Activated CD8-positive, alpha-beta memory T cell treated with anti-CD3 and anti-CD28 coated beads for 4 hours (primary cell): ENCODE results near the gene DIP2B.

Experiments
- DNase-seq, 2 donors: peaks; one replicate each; pipeline ENCODE4 v3.0.0-alpha.2; 2020; ENCODE audit warnings: low read depth in 2 of 2

The DIP2B gene

GRCh38 chr12:50611021-50611744 is 106.4 kb downstream of the DIP2B start:
- no peak for DNase-seq

DNA sequence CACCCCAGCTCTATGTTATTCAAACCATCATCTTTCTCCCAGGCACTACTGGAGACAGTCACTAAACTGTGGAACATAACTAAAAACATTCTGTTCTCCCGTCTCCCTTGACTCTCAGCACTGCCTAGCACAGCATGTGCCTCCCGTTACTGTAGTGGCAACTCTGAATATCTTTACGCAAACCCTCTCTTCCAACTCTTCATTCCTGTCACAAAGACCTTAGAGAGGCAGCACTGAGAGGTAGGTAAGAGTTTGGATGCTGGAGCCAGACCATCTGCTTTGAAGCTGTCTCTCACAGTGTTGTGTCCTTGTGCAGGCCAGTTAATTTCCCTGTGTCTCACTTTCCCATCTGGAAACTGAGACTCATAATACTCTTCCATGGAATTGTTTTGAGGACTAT is 108.1 kb downstream of the DIP2B start:
- DNase-seq = no peak

GRCh38 chr12:50613463-50613862 is 108.7 kb downstream of the DIP2B start:
- DNase-seq = no peak

DNA sequence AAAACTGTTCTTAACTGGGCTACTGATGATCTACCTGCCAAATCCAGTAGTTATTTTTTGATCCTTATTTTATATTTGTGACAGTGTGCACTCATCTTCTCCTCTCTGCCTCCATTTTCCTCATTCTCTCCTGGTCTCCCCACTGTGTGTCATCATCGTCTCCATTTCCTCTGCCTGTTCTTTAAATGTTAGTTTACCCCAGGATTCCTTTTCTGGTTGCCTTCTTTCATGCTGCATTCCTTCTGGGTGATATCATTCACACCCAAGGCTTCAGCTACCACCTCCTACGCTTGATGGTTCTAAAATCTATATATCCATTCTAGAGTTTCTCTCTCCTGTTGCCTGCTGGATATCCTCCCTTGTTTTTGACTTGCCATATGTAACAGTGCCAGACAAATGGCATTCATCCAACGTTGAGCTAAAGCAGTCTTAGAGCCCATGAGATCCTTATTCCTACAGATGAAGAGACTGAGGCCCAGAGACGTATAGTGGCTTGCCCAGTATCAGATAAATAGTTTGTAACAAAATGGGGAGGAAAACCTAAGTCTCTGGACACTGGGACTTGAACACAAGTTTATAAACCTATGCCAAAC is 109.5 kb downstream of the DIP2B start:
- no peak for DNase-seq

DNA sequence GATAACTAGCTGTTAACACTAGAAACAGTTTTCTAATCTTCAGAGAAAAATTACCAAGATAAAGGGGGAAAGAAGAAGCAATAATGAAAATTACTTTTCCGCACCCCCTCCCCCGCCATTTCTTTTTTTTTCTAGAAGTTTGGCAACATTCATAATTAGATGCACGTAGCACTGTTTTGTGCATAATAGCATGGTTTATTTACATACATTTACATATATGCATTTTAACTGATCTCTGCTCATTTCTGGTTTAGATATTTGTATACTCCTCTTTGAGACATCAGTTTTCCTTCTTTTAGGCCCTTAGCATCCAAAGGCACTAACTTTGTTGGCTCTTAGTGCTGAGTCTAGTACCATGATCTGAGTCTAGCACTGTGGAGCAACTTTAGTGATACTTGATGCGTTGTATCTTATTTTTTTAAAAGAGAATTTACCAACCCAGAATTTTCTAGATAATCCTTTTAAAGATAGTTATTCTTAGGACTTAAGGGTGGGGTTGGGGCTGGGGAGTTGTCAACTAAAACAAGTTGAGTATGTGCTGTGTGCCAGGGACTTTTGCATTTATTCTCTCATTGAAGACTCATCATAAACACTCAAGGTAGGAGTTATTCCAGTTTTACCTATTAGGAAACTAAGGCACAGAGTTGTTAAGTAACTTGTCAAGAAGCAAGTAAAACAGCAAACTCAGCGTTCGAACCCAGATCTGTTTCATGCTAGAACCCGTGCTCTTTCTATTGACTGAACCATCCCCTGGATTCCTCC is 110.5 kb downstream of the DIP2B start:
- no peak for DNase-seq

DNA sequence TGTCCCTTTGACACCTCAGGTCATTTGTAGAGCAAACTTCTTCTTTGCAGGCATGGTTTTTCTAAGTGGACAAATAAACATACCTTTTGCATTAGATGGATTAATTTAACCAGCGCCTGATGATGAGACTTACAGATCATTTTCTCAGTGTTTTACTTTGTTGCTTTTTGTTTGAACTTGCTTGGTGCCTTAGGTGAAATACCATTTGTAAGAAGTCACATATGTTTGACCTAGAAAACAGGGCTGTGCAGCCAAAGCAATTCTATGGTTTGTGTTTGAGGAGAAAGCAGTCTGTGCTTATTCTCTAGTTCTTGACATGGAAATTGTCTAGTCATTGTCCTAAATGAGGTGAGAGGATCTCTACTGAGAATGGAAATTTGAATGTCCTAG is 111.1 kb downstream of the DIP2B start:
- no peak for DNase-seq

DNA sequence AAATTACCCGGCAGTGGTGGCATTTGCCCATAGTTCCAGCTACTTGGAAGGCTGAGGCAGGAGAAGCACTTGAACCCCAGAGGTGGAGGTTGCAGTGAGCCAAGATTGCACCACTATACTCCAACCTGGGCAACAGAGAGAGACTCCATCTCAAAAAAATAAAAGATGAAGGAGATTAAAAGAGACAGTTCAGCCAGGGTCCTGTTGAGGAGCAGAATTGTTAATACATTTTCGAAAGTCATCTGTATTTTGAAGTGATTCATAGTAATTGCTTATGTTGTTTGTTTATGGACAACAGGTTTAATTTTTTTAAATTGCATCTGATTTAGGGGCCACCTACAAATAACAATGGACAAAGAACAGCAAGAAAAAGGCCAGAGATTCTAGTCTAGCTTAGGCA is 112.9 kb downstream of the DIP2B start:
- DNase-seq = no peak

GRCh38 chr12:50618864-50619609 is 114.3 kb downstream of the DIP2B start:
- no peak for DNase-seq

DNA sequence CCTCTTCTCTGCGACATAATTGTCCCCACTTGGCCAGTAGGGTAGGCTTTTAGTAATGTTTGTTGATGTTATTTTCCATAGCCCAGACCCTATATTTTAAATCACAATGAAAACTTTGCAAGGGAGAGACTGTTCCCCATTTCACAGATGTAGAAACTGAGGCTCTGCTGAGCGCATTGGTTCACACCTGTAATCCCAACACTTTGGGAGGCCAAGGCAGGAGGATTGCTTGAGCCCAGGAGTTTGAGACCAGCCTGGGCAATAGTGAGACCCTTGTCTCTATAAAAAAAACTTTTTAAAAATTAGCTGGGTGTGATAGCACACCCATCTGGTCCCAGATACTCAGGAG is 114.8 kb downstream of the DIP2B start:
- DNase-seq = no peak

DNA sequence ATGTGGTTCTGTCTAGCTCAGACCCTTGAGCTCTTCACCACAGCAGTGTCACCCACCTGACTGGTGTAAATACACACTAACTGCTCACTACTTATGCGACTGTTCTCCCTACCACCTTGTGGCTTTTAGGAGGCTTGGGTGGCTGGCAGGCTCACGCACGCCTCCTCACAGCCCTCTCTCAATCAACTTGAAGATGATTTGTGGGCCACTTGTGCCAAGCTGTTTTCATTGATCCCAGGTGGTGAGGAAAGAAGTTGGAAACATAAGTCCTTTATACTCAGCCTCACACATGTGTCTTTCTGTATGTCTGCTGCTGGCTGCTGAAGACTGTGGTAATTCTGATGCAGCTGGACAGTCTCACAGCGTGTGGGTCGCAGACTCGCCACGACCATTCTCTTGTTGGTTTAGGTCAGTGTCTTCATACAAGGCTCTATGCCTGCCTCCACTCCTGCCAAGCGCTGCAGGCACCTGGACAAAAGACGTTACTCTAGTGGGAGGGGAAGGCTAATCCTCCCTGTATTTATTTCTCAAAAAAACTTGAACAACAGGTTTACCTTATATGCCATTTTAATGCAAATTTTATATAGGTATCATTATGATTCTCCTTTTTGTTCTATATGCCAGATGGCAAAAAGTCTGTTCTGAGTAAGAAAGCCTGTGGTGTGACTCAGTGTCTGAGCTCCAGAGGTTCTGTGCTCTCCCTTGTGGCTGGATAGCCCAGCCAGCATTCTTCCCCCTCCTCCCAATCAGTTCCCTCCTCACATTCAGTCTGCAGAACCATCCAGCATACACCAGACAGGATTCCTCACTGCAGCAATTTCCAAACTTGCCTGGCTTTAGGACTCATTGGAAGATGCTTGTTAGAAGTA is 115.6 kb downstream of the DIP2B start:
- no peak for DNase-seq

GRCh38 chr12:50620978-50621360 is 116.2 kb downstream of the DIP2B start:
- DNase-seq = no peak

GRCh38 chr12:50621399-50622300 is 116.9 kb downstream of the DIP2B start:
- no peak for DNase-seq

- DNase-seq = no peak
These were observed 120.5 kb downstream of the DIP2B start for GRCh38 chr12:50625029-50625925.

DNA sequence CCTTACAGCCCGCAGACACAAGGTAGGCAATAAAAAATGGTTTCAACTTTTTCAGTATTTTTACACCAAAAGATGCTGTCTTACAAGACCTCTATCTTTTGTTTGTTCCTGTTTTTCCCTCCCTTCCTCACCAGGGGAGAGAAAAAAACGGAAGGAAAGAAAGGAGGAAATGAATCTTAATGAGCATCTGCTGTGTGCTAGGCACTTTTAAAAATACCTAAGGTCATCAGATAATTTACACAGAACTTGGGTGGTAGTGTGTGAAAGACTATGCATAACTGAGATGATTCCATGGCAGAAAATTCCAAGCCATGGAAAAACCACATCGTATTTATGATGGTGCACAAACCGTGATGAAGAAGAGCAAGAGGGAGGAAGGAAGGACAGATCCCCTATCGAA is 121.2 kb downstream of the DIP2B start:
- no peak for DNase-seq

DNA sequence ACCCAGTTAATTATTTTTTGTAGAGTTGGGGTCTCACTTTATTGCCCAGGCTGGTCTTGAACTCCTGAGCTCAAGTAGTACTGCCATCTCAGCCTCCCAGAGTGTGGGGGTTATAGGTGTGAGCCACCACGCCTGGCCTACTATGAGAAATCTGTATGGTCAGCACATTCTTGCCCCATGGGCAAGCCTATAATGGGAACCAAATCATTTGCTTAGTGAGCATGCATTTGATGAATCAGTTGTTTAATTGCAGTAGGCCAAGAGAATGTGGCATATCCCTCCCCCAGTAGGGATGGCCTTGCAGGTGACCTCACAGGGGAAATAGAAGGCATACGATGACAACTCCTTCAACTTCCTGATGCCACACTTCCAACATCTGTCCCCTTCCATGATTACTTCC is 122.7 kb downstream of the DIP2B start:
- DNase-seq = no peak

- no peak for DNase-seq
These were observed 123.6 kb downstream of the DIP2B start for GRCh38 chr12:50628394-50628793.

DNA sequence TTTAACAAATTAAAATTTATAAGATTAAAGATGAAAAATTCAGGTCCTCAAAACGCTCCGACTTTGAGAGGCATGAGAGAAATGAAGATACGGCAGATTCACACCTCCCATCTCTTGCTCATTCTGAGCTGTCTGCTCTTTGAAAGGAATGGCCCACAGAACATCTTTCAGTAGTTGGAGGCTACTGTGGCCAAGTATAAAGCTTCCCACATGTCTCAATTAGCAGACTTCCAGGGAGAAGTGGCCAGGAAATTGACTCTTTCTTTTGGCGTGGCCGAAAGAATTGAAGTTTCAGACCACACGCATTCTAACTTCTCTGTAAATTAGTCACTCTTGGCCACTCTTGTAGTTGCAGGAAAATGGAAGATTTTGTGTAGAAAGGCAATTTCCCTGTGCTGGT is 129.2 kb downstream of the DIP2B start:
- no peak for DNase-seq

- no peak for DNase-seq
These were observed 129.6 kb downstream of the DIP2B start for GRCh38 chr12:50634379-50634778.

GRCh38 chr12:50635364-50635763 is 130.6 kb downstream of the DIP2B start:
- no peak for DNase-seq
